ENCODE measurements around the gene CRLF1. TPM values are rescaled to one million over a fixed set of nuclear protein-coding genes. Genes with fewer than 3 reads are reported as not detected.
"Not testable (repeated sequence)": the region's sequence is repeated elsewhere in the genome, so short reads cannot be mapped to it uniquely, and the experiment has no call there.

Gene CRLF1
- total RNA-seq, 1 experiment from 2014 or later = 21.3 TPM

- no peaks in the 10 kb centered on the region for H3K9me3 ChIP-seq (replicated peaks)
- no peaks in the 10 kb centered on the region for H3K36me3 ChIP-seq
- peaks cover 88% of the 10 kb centered on the region for H3K27me3 ChIP-seq (replicated peaks)
- H3K4me3 ChIP-seq = no peak overlapping the region
- peaks cover 16% of the 10 kb centered on the region for H3K4me1 ChIP-seq (replicated peaks)
- no peak overlapping the region for H3K27ac ChIP-seq
- DNase-seq (ENCODE audit: low read depth in 1 of 2, low spot score in 2 of 2) = no peak
Observed at GRCh38 chr19:18610245-18610555, 3.6 kb upstream of the CRLF1 start.

GRCh38 chr19:18609717-18610051 lies 3.1 kb upstream of the CRLF1 start:
- Histone ChIP-seq H3K9me3 (replicated peaks) (no peaks in the 10 kb centered on the region), H3K4me3 (no peak overlapping the region), H3K36me3 (no peaks in the 10 kb centered on the region), H3K4me1 (replicated peaks) (peaks cover 16% of the 10 kb centered on the region), H3K27me3 (replicated peaks) (peaks cover 87% of the 10 kb centered on the region), H3K27ac (no peak overlapping the region)
- DNase-seq (ENCODE audit: low read depth in 1 of 2, low spot score in 2 of 2) = no peak

- peaks cover 87% of the 10 kb centered on the region for H3K27me3 ChIP-seq (replicated peaks)
Observed at GRCh38 chr19:18608805-18609716, 2.5 kb upstream of the CRLF1 start.

GRCh38 chr19:18608102-18608804 lies 1.7 kb upstream of the CRLF1 start:
- Histone ChIP-seq H3K27ac (no peak overlapping the region), H3K4me1 (replicated peaks) (peaks cover 25% of the 10 kb centered on the region), H3K4me3 (no peak overlapping the region), H3K9me3 (replicated peaks) (no peaks in the 10 kb centered on the region), H3K36me3 (no peaks in the 10 kb centered on the region), H3K27me3 (replicated peaks) (peaks cover 84% of the 10 kb centered on the region)
- no peak for DNase-seq (ENCODE audit: low read depth in 1 of 2, low spot score in 2 of 2)

More at GRCh38 chr19:18608805-18609716, 2.5 kb upstream of the CRLF1 start:
- Histone ChIP-seq H3K4me3 (no peak overlapping the region), H3K27ac (no peak overlapping the region), H3K4me1 (replicated peaks) (peaks cover 19% of the 10 kb centered on the region), H3K9me3 (replicated peaks) (no peaks in the 10 kb centered on the region), H3K36me3 (no peaks in the 10 kb centered on the region)
- DNase-seq (ENCODE audit: low read depth in 1 of 2, low spot score in 2 of 2) = no peak

GRCh38 chr19:18607226-18608101 lies 865 bp upstream of the CRLF1 start:
- Histone ChIP-seq H3K4me3 (peak overlapping the region; percentile 8; the same call in 1 of the 2 replicates), H3K27ac (no peak overlapping the region), H3K9me3 (replicated peaks) (no peaks in the 10 kb centered on the region), H3K27me3 (replicated peaks) (peaks cover 83% of the 10 kb centered on the region), H3K4me1 (replicated peaks) (peaks cover 22% of the 10 kb centered on the region), H3K36me3 (no peaks in the 10 kb centered on the region)
- DNase-seq (ENCODE audit: low read depth in 1 of 2, low spot score in 2 of 2) = no peak

GRCh38 chr19:18605546-18606280 lies 886 bp downstream of the CRLF1 start:
- peak overlapping the region; percentile 30 for H3K4me3 ChIP-seq
- peaks cover 15% of the 10 kb centered on the region for H3K4me1 ChIP-seq (replicated peaks)
- no peaks in the 10 kb centered on the region for H3K36me3 ChIP-seq
- peaks cover 70% of the 10 kb centered on the region for H3K27me3 ChIP-seq (replicated peaks)
- no peak overlapping the region for H3K27ac ChIP-seq
- DNase-seq (ENCODE audit: low read depth in 1 of 2, low spot score in 2 of 2) = no peak
- H3K9me3 ChIP-seq (replicated peaks) = no peaks in the 10 kb centered on the region

GRCh38 chr19:18605196-18605545 lies 1.4 kb downstream of the CRLF1 start:
- peak overlapping the region; percentile 30 for H3K4me3 ChIP-seq
- no peaks in the 10 kb centered on the region for H3K36me3 ChIP-seq
- no peaks in the 10 kb centered on the region for H3K9me3 ChIP-seq (replicated peaks)
- no peak for DNase-seq (ENCODE audit: low read depth in 1 of 2, low spot score in 2 of 2)
- no peak overlapping the region for H3K27ac ChIP-seq
- H3K27me3 ChIP-seq (replicated peaks) = peaks cover 64% of the 10 kb centered on the region
- H3K4me1 ChIP-seq (replicated peaks) = peaks cover 15% of the 10 kb centered on the region

- no peak for DNase-seq (ENCODE audit: low read depth in 1 of 2, low spot score in 2 of 2)
- Histone ChIP-seq H3K27me3 (replicated peaks) (peaks cover 60% of the 10 kb centered on the region), H3K4me3 (no peak overlapping the region), H3K27ac (no peak overlapping the region), H3K4me1 (replicated peaks) (peaks cover 15% of the 10 kb centered on the region), H3K36me3 (no peaks in the 10 kb centered on the region), H3K9me3 (replicated peaks) (no peaks in the 10 kb centered on the region)
Observed at GRCh38 chr19:18604820-18605159, 1.8 kb downstream of the CRLF1 start.

- Histone ChIP-seq H3K4me3 (no peak overlapping the region), H3K27ac (no peak overlapping the region), H3K27me3 (replicated peaks) (peaks cover 54% of the 10 kb centered on the region), H3K36me3 (no peaks in the 10 kb centered on the region), H3K9me3 (replicated peaks) (no peaks in the 10 kb centered on the region), H3K4me1 (replicated peaks) (peaks cover 15% of the 10 kb centered on the region)
- no peak for DNase-seq (ENCODE audit: low read depth in 1 of 2, low spot score in 2 of 2)
Observed at GRCh38 chr19:18603958-18604819, 2.4 kb downstream of the CRLF1 start.

- no peak for DNase-seq (ENCODE audit: low read depth in 1 of 2, low spot score in 2 of 2)
- Histone ChIP-seq H3K27me3 (replicated peaks) (peaks cover 49% of the 10 kb centered on the region), H3K4me3 (no peak overlapping the region), H3K9me3 (replicated peaks) (no peaks in the 10 kb centered on the region), H3K4me1 (replicated peaks) (peaks cover 15% of the 10 kb centered on the region), H3K36me3 (no peaks in the 10 kb centered on the region), H3K27ac (no peak overlapping the region)
Observed at GRCh38 chr19:18603255-18603957, 3.2 kb downstream of the CRLF1 start.

GRCh38 chr19:18601875-18602274 lies 4.7 kb downstream of the CRLF1 start:
- H3K27me3 ChIP-seq (replicated peaks) = peaks cover 36% of the 10 kb centered on the region
- H3K27ac ChIP-seq = no peak overlapping the region
- peaks cover 11% of the 10 kb centered on the region for H3K4me1 ChIP-seq (replicated peaks)
- no peak overlapping the region for H3K4me3 ChIP-seq
- H3K9me3 ChIP-seq (replicated peaks) = no peaks in the 10 kb centered on the region
- no peak for DNase-seq (ENCODE audit: low read depth in 1 of 2, low spot score in 2 of 2)
- H3K36me3 ChIP-seq = no peaks in the 10 kb centered on the region

GRCh38 chr19:18600692-18601397 lies 5.8 kb downstream of the CRLF1 start:
- H3K36me3 ChIP-seq; H3K9me3 ChIP-seq (replicated peaks); H3K27ac ChIP-seq; H3K4me3 ChIP-seq; DNase-seq (ENCODE audit: low read depth in 1 of 2, low spot score in 2 of 2): not testable (repeated sequence)
- peaks cover 11% of the 10 kb centered on the region for H3K4me1 ChIP-seq (replicated peaks)
- peaks cover 30% of the 10 kb centered on the region for H3K27me3 ChIP-seq (replicated peaks)

All from SJSA1 (cell line).